Fibroblast of the aortic adventitia (primary cell): Measurements from ENCODE around the gene ZNF879. TPM values are rescaled to one million over a fixed set of nuclear protein-coding genes. Genes with fewer than 3 reads are reported as not detected.
A peak's percentile ranks its signal among the peaks of the same experiment; 100 is the strongest.

Source experiments
- DNase-seq: peaks from one replicate; pipeline ENCODE4 v3.0.0-alpha.2; 2010; ENCODE audit warnings: low read depth
- H3K4me3 ChIP-seq: 2 replicates; pipeline ENCODE4 v1.5.1; 2011; ENCODE audit warnings: low read depth, mild to moderate bottlenecking, control low read depth, low read length, moderate library complexity
- CTCF ChIP-seq: IDR thresholded peaks from 2 replicates; pipeline ENCODE4 v1.5.1; 2011; ENCODE audit warnings: mild to moderate bottlenecking, low read length, control low read depth, inconsistent platforms; ENCODE audit not compliant: insufficient read depth
- total RNA-seq: library from RNA; depleted of rRNA; stranded (reverse); fragments of >200 nt; gene quantifications from 2 replicates; pipeline ENCODE4 v1.2.3, GENCODE V29; 2012; ENCODE audit warnings: low replicate concordance

ZNF879 gene
- total RNA-seq, 1 donor, result 3.9 TPM

DNA sequence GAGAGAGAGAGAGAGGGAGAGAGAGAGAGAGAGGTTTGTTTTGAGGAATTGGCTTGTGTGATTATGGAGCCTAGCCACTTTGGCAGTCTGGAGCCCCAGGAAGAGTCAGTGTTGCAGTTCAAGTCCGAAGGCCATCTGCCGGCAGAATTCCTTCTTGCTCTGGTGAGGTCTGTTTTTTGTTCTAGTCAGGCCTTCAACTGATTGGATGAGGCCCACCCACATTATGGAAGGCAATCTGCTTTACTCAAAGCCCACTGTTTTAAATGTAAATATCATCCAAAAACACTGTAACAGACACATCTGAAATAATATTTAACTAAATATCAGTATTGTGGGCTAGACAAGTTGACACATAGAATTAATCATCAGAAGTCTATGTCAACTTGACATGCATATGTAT lies 17.0 kb upstream of the ZNF879 start:
- DNase-seq, result no peak

GRCh38 chr5:179008667-179009066 lies 14.9 kb upstream of the ZNF879 start:
- peak; percentile 24 for TF ChIP-seq CTCF
- H3K4me3 ChIP-seq, result no peak overlapping the region
- peak; percentile 6 for DNase-seq

More for the DNA sequence above, 17.0 kb upstream of the ZNF879 start:
- no peak overlapping the region for H3K4me3 ChIP-seq
- TF ChIP-seq CTCF, result no peak

GRCh38 chr5:179033004-179033580 lies 9.5 kb downstream of the ZNF879 start:
- no peak for TF ChIP-seq CTCF
- DNase-seq, result no peak
- H3K4me3 ChIP-seq, result no peak overlapping the region

DNA sequence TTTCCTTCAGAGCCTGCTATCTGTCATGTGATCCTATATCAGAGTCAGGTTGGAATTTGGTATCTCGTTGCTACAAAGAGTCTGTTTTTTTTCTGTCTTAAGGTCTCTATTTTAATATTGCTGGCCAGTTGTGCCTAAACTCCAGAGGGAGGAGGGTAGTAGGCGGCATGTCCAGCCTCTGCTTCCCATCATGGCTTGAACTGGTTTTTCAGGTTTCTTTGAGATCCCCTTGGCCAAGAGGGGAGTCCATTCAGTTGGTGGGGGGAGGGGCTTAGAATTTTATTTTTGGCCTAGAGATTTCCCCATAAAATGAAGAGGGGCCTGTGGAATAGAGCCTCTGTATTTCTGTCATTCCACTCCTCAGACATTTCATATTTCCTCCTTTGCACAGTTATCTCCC lies 21.2 kb downstream of the ZNF879 start:
- no peak overlapping the region for H3K4me3 ChIP-seq
- no peak for DNase-seq
- TF ChIP-seq CTCF, result no peak

GRCh38 chr5:179051784-179052183 lies 28.2 kb downstream of the ZNF879 start:
- DNase-seq, result no peak
- no peak for TF ChIP-seq CTCF
- H3K4me3 ChIP-seq, result no peak overlapping the region

DNA sequence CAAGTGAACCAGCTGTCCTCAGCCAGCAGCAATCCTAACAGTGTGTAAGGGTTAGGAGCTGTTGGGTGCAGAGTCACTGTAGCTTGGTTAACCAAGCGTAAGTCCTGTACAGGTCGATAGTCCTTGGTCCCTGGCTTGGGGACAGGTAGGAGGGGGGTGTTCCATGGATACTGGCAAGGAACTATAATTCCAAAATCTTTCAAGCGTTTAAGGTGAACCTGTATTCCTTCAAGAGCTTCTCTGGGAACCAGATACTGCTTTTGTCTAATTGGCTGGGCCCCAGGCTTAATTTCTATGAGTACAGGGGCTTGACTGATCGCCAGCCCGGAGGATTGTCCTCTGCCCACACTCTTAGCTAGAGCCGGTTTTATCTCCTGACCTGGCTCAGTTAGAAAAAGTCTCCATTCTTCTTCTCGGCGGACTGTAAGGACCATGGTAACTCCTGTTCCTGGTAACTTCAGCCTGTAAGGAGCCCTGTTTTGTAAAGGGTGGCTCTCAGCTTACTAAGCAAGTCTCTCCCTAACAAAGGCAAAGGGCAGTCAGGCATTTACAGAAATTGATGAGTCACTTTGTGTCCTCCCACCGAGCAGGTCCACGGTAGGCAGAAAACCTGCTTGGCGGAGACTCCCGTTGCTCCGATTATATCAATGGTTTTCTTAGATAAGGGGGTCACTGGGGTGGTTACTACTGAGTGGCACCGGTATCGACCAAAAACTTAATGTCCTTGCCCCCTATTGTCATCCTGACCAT lies 30.6 kb downstream of the ZNF879 start:
- TF ChIP-seq CTCF, result no peak
- no peak for DNase-seq
- no peak overlapping the region for H3K4me3 ChIP-seq

DNA sequence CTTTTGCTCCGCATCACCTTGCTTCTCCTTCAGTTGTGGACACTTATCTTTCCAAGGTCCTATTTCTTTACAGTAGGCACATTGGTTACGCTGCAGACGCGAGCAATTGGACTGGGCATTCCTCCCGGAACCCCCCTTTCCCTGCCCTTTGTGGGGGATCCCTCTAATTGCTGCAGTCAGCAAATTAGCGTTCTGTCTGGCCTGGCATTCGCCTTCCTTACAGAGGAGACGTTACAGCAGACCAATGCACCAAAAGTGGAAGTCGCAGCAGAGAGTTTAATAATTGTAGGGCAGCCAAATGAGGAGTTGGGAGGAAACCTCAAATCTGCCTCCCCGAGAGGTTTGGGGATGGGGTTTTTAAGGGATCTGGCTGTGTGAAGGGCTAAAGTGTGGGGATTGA lies 31.3 kb downstream of the ZNF879 start:
- H3K4me3 ChIP-seq, result no peak overlapping the region
- no peak for DNase-seq
- no peak for TF ChIP-seq CTCF
